GM23338 (cell line): ENCODE results near the gene TMEM163. TPM values are rescaled to one million over a fixed set of nuclear protein-coding genes. Genes with fewer than 3 reads are reported as not detected.

Source experiments
- ATAC-seq: fragments of 200-7000 bp; cut with Tn5 transposase; 3 replicates; pipeline ENCODE4 v1.9.1; 2020
- DNase-seq: peaks from one replicate; pipeline ENCODE4 v3.0.0-alpha.2; 2015; ENCODE audit warnings: low spot score
- H2AFZ ChIP-seq: fragments of 200-600 bp; sonication (generic); 2 replicates; pipeline ENCODE4 v1.8.0; 2016; ENCODE audit warnings: antibody characterized with exemption, mild to moderate bottlenecking, moderate library complexity
- H3F3A ChIP-seq: fragments of 200-600 bp; sonication (generic); replicated peaks from 2 replicates; pipeline ENCODE4 v1.8.0; 2017; ENCODE audit warnings: antibody characterized with exemption, mixed run types, low read depth
- H3K27ac ChIP-seq: fragments of 200-600 bp; sonication (generic); 2 replicates; pipeline ENCODE4 v1.6.1; 2016; ENCODE audit warnings: low read depth
- H3K27me3 ChIP-seq: fragments of 200-600 bp; sonication (generic); 2 replicates; pipeline ENCODE4 v1.8.0; 2016; ENCODE audit warnings: mild to moderate bottlenecking, mixed run types, moderate library complexity; ENCODE audit not compliant: insufficient read depth
- H3K36me3 ChIP-seq: fragments of 200-600 bp; sonication (generic); 2 replicates; pipeline ENCODE4 v1.8.0; 2016; ENCODE audit warnings: mild to moderate bottlenecking; ENCODE audit not compliant: insufficient read depth
- H3K4me1 ChIP-seq: fragments of 200-600 bp; sonication (generic); 2 replicates; pipeline ENCODE4 v1.8.0; 2016; ENCODE audit warnings: mild to moderate bottlenecking, moderate library complexity; ENCODE audit not compliant: insufficient read depth
- H3K4me2 ChIP-seq: fragments of 200-600 bp; sonication (generic); 2 replicates; pipeline ENCODE4 v1.7.1; 2017; ENCODE audit warnings: mixed run types
- H3K4me3 ChIP-seq: fragments of 200-600 bp; sonication (generic); 2 replicates; pipeline ENCODE4 v1.6.1; 2016; ENCODE audit warnings: mixed run types
- H3K79me2 ChIP-seq: fragments of 200-600 bp; sonication (generic); replicated peaks from 2 replicates; pipeline ENCODE4 v1.8.0; 2017; ENCODE audit warnings: mild to moderate bottlenecking; ENCODE audit not compliant: insufficient read depth
- H3K9me2 ChIP-seq: fragments of 200-600 bp; sonication (generic); 2 replicates; pipeline ENCODE4 v1.8.0; 2017; ENCODE audit not compliant: insufficient read depth
- H4K20me1 ChIP-seq: fragments of 200-600 bp; sonication (generic); replicated peaks from 2 replicates; pipeline ENCODE4 v1.8.0; 2017; ENCODE audit warnings: mild to moderate bottlenecking; ENCODE audit not compliant: insufficient read depth
- H3K27ac Mint-ChIP-seq: 2 replicates; pipeline ENCODE4 v1.8.0; 2020; ENCODE audit warnings: inconsistent platforms, mild to moderate bottlenecking, moderate library complexity, mixed read lengths
- H3K27me3 Mint-ChIP-seq: 3 replicates; pipeline ENCODE4 v1.8.0; 2022; ENCODE audit warnings: low read depth, mild to moderate bottlenecking, moderate library complexity, mixed read lengths, inconsistent platforms; ENCODE audit not compliant: insufficient read depth, poor library complexity
- H3K36me3 Mint-ChIP-seq: 3 replicates; pipeline ENCODE4 v1.8.0; 2021; ENCODE audit warnings: low read depth, mild to moderate bottlenecking, inconsistent platforms, moderate library complexity, mixed read lengths
- H3K4me1 Mint-ChIP-seq: 3 replicates; pipeline ENCODE4 v1.8.0; 2020; ENCODE audit warnings: mild to moderate bottlenecking, inconsistent platforms, mixed read lengths
- H3K4me3 Mint-ChIP-seq: 3 replicates; pipeline ENCODE4 v1.8.0; 2021; ENCODE audit warnings: moderate library complexity, mild to moderate bottlenecking, inconsistent platforms, mixed read lengths
- H3K9me3 Mint-ChIP-seq: 3 replicates; pipeline ENCODE4 v1.8.0; 2020; ENCODE audit warnings: moderate library complexity, mild to moderate bottlenecking, inconsistent platforms, mixed read lengths
- CREB1 ChIP-seq: fragments of 250-450 bp; sonication (Bioruptor Pico); IDR thresholded peaks from 2 replicates; pipeline ENCODE4 v1.5.0; 2020; ENCODE audit warnings: low read depth, mild to moderate bottlenecking, moderate library complexity
- CTCF ChIP-seq, 2 experiments: fragments of 200-600 bp in 1 of 2; sonication (generic) in 1 of 2; conservative IDR thresholded peaks; 2 replicates each; pipeline versions ENCODE4 v1.5.1 to v1.6.1; 2016 to 2017; ENCODE audit warnings: antibody characterized with exemption in 2 of 2, low read depth in 2 of 2, mild to moderate bottlenecking in 2 of 2, moderate library complexity in 1 of 2
- EZH2 ChIP-seq: fragments of 200-600 bp; sonication (generic); IDR thresholded peaks from one replicate; pipeline ENCODE4 v1.8.0; 2017; ENCODE audit warnings: antibody characterized with exemption, mild to moderate bottlenecking, low read depth; ENCODE audit not compliant: unreplicated experiment
- EZH2phosphoT487 ChIP-seq: fragments of 200-600 bp; sonication (generic); IDR thresholded peaks from one replicate; pipeline ENCODE4 v1.8.1; 2018; ENCODE audit warnings: antibody characterized with exemption; ENCODE audit not compliant: unreplicated experiment
- JUNB ChIP-seq: IDR thresholded peaks from one replicate; pipeline ENCODE4 v1.6.1; 2016; ENCODE audit warnings: antibody characterized with exemption; ENCODE audit not compliant: unreplicated experiment
- NANOG ChIP-seq: IDR thresholded peaks from 2 replicates; pipeline ENCODE4 v1.6.1; 2016; ENCODE audit warnings: antibody characterized with exemption, borderline replicate concordance
- POLR2AphosphoS5 ChIP-seq: IDR thresholded peaks from 2 replicates; pipeline ENCODE4 v1.6.1; 2016; ENCODE audit warnings: antibody characterized with exemption, low read depth
- STAT1 ChIP-seq: IDR thresholded peaks from one replicate; pipeline ENCODE4 v1.6.1; 2016; ENCODE audit warnings: antibody characterized with exemption; ENCODE audit not compliant: unreplicated experiment
- ZNF114 ChIP-seq: fragments of 250-450 bp; sonication (Bioruptor Pico); IDR thresholded peaks from 2 replicates; pipeline ENCODE4 v1.5.0; 2020; ENCODE audit warnings: mild to moderate bottlenecking, moderate library complexity
- ZNF331 ChIP-seq: fragments of 250-450 bp; sonication (Bioruptor Pico); IDR thresholded peaks from 2 replicates; pipeline ENCODE4 v1.5.0; 2020; ENCODE audit warnings: low read depth, mild to moderate bottlenecking, moderate library complexity
- ZNF462 ChIP-seq: fragments of 250-450 bp; sonication (Bioruptor Pico); IDR thresholded peaks from 2 replicates; pipeline ENCODE4 v1.5.0; 2020; ENCODE audit warnings: mild to moderate bottlenecking, moderate library complexity
- polyA plus RNA-seq: library from polyadenylated mRNA; unstranded; fragments of >200 nt; fragmentation: Nextera tagmentation; extraction: Ambion mirVana; gene quantifications from 2 replicates; pipeline ENCODE4 v1.2.1, GENCODE V29; 2016
- total RNA-seq: library from RNA; depleted of rRNA; stranded (reverse); fragments of >200 nt; shearing (Covaris generic); gene quantifications from 2 replicates; pipeline ENCODE4 v1.2.3, GENCODE V29; 2014
- TF ChIP-seq, protein P1 (sequence below): IDR thresholded peaks from one replicate; pipeline ENCODE4 v1.6.1; 2018; ENCODE audit warnings: antibody characterized with exemption; ENCODE audit not compliant: unreplicated experiment
- TF ChIP-seq, protein P2 (sequence below): IDR thresholded peaks from 2 replicates; pipeline ENCODE4 v1.6.1; 2016; ENCODE audit warnings: antibody characterized with exemption

Gene TMEM163
- total and polyA plus RNA-seq, 2 experiments from 2014 or later = 1.1 to 1.8 TPM

- Mint-ChIP-seq H3K9me3 (peaks cover 11% of the 10 kb centered on the region; the same call in 1 of the 3 replicates), H3K36me3 (peaks cover 3% of the 10 kb centered on the region; the same call in 1 of the 3 replicates), H3K27me3 (no peaks in the 10 kb centered on the region), H3K4me1 (no peaks in the 10 kb centered on the region), H3K27ac (no peak overlapping the region), H3K4me3 (no peak overlapping the region)
- no peaks in the 10 kb centered on the region for H4K20me1 ChIP-seq
- no peaks in the 10 kb centered on the region for H3F3A ChIP-seq
- DNase-seq (no peak), ATAC-seq (no peak)
- no peaks in the 10 kb centered on the region for H3K27me3 ChIP-seq
- no peaks in the 10 kb centered on the region; the same call in 1 of the 2 replicates for H3K36me3 ChIP-seq
- H3K4me1 ChIP-seq = no peaks in the 10 kb centered on the region
- TF ChIP-seq STAT1 (no peak), ZNF462 (CRISPR knock-in tag) (no peak), CTCF (conservative IDR thresholded peaks at IDR 0.05; ENCODE audit: low read depth in 2 of 2) (no peak), EZH2phosphoT487 (no peak), JUNB (no peak), EZH2 (no peak), ZNF114 (CRISPR knock-in tag) (no peak), NANOG (no peak), POLR2AphosphoS5 (no peak), ZNF331 (no peak), CREB1 (no peak)
- TF ChIP-seq, protein P1, sequence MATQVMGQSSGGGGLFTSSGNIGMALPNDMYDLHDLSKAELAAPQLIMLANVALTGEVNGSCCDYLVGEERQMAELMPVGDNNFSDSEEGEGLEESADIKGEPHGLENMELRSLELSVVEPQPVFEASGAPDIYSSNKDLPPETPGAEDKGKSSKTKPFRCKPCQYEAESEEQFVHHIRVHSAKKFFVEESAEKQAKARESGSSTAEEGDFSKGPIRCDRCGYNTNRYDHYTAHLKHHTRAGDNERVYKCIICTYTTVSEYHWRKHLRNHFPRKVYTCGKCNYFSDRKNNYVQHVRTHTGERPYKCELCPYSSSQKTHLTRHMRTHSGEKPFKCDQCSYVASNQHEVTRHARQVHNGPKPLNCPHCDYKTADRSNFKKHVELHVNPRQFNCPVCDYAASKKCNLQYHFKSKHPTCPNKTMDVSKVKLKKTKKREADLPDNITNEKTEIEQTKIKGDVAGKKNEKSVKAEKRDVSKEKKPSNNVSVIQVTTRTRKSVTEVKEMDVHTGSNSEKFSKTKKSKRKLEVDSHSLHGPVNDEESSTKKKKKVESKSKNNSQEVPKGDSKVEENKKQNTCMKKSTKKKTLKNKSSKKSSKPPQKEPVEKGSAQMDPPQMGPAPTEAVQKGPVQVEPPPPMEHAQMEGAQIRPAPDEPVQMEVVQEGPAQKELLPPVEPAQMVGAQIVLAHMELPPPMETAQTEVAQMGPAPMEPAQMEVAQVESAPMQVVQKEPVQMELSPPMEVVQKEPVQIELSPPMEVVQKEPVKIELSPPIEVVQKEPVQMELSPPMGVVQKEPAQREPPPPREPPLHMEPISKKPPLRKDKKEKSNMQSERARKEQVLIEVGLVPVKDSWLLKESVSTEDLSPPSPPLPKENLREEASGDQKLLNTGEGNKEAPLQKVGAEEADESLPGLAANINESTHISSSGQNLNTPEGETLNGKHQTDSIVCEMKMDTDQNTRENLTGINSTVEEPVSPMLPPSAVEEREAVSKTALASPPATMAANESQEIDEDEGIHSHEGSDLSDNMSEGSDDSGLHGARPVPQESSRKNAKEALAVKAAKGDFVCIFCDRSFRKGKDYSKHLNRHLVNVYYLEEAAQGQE = no peak
- TF ChIP-seq, protein P2, sequence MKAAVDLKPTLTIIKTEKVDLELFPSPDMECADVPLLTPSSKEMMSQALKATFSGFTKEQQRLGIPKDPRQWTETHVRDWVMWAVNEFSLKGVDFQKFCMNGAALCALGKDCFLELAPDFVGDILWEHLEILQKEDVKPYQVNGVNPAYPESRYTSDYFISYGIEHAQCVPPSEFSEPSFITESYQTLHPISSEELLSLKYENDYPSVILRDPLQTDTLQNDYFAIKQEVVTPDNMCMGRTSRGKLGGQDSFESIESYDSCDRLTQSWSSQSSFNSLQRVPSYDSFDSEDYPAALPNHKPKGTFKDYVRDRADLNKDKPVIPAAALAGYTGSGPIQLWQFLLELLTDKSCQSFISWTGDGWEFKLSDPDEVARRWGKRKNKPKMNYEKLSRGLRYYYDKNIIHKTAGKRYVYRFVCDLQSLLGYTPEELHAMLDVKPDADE = no peak
- no peak overlapping the region for H2AFZ ChIP-seq
- H3K4me3 ChIP-seq = no peak overlapping the region
- no peaks in the 10 kb centered on the region for H3K9me2 ChIP-seq
- H3K27ac ChIP-seq = no peak overlapping the region
- H3K4me2 ChIP-seq = no peak overlapping the region
- no peaks in the 10 kb centered on the region for H3K79me2 ChIP-seq
Measured at GRCh38 chr2:134764164-134764563, 45.4 kb upstream of the TMEM163 start.
